Measurements from ENCODE around the gene FBXL19. TPM values are rescaled to one million over a fixed set of nuclear protein-coding genes. Genes with fewer than 3 reads are reported as not detected.

Gene FBXL19
- total and polyA plus RNA-seq, 2 donors (not counting 1 experiment from before 2014, with no cell fraction given) = 3.1 to 14.5 TPM

DNA sequence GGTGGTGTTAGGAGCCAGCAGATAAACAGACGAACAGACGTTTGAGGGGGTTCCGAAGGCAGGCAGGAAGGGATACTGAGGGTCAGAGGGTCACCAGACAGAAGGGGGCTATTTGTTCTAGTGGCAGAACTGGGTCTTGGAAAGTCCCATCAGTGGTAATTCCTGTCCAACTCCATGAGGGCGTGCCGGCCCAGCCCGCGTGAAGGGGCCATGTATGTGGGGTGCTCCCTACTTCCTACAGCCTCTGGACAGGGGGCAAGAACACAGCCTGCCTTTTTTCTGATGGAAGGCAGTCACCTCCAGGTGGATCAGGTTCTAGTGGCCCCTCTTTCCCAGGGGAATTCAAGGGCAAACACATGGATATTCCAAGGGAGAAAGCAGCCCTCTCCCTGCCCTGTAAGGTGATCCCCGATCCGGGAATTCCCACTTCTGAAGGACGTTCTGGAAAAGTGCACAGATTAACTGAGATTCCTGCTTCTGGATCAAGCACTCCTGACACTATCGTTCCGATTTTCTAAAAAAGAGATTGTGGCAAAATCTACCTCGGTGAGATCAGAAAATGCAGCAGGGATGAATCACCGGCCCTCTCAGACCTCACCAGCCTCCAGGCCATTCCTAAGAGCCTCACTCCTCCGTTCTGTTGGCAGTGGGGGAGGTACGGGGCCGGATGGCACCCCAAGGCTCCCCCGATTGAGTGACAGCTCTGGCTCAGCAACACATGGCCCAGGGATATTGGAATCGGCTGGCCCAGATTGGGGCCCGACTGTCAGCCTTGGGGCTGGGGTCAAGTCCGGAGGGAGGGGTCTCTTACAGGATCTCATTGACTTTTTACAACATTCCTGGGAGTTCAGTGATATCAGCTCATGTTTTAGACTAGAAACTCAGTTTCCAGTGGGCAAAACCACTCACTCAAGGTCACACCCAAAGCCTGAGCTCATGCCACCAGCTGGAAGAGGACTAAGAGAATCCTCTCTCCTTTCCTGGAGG lies 74.6 kb downstream of the FBXL19 start:
- Histone ChIP-seq H3K9ac (ENCODE audit: insufficient read depth, low read length) (peak overlapping the region; percentile 71), H3K9me3 (ENCODE audit: control insufficient read depth, insufficient read depth, low read depth, low read length) (no peaks in the 10 kb centered on the region), H3K27ac (ENCODE audit: insufficient read depth, low read length) (peak overlapping the region; percentile 95), H3K4me1 (ENCODE audit: control insufficient read depth, extremely low read depth, insufficient read depth, low read length) (peaks cover 21% of the 10 kb centered on the region), H2AFZ (ENCODE audit: low read length) (no peak overlapping the region), H3K27me3 (ENCODE audit: control insufficient read depth, insufficient read depth, low read length) (no peaks in the 10 kb centered on the region), H3K36me3 (ENCODE audit: control insufficient read depth, insufficient read depth, low read length) (peaks cover 4% of the 10 kb centered on the region), H3K4me2 (ENCODE audit: extremely low read depth, insufficient read depth, low read length) (peak overlapping the region; percentile 93), H3K79me2 (ENCODE audit: control insufficient read depth, insufficient read depth, low read length) (no peaks in the 10 kb centered on the region), H3K4me3 (replicated peaks in 1 of 4; ENCODE audit: control extremely low read depth in 1 of 4, insufficient read depth in 1 of 4, low read depth in 3 of 4, low read length in 4 of 4) (peak overlapping the region; percentile 22 to 67 (median 42)), H4K20me1 (ENCODE audit: control insufficient read depth, extremely low read depth, insufficient read depth, low read length) (no peaks in the 10 kb centered on the region)
- peak; percentile 59 to 92 for DNase-seq (ENCODE audit: low read depth in 2 of 2)
- TF ChIP-seq, protein P1, sequence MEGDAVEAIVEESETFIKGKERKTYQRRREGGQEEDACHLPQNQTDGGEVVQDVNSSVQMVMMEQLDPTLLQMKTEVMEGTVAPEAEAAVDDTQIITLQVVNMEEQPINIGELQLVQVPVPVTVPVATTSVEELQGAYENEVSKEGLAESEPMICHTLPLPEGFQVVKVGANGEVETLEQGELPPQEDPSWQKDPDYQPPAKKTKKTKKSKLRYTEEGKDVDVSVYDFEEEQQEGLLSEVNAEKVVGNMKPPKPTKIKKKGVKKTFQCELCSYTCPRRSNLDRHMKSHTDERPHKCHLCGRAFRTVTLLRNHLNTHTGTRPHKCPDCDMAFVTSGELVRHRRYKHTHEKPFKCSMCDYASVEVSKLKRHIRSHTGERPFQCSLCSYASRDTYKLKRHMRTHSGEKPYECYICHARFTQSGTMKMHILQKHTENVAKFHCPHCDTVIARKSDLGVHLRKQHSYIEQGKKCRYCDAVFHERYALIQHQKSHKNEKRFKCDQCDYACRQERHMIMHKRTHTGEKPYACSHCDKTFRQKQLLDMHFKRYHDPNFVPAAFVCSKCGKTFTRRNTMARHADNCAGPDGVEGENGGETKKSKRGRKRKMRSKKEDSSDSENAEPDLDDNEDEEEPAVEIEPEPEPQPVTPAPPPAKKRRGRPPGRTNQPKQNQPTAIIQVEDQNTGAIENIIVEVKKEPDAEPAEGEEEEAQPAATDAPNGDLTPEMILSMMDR (conservative IDR thresholded peaks at IDR 0.05 in 1 of 2, IDR thresholded peaks at IDR 0.05 in 1 of 2; ENCODE audit: low read depth in 1 of 2, low read length in 2 of 2) = no peak
- no peak for TF ChIP-seq EZH2 (IDR thresholded peaks at IDR 0.05; ENCODE audit: low read length, missing control alignments)

Other genes starting within 250 kb of the FBXL19 start
- gene SRCAP, start 224.4 kb upstream of the FBXL19 start, total RNA-seq = 11.3 and 14.2 TPM in 2 replicates
- 3.5 and 6.4 TPM in 2 replicates for gene SRCAP, start 224.4 kb upstream of the FBXL19 start, polyA plus RNA-seq
- 11.8 and 15.4 TPM in 2 replicates for gene PHKG2, start 175.1 kb upstream of the FBXL19 start, total RNA-seq
- gene PHKG2, start 175.1 kb upstream of the FBXL19 start, polyA plus RNA-seq = 19.4 and 23.8 TPM in 2 replicates
- 0.77 and 1.3 TPM in 2 replicates for gene CFAP119, start 161.5 kb upstream of the FBXL19 start, total RNA-seq
- 1.5 and 2.0 TPM in 2 replicates for gene CFAP119, start 161.5 kb upstream of the FBXL19 start, polyA plus RNA-seq
- 56.8 TPM in 2 replicates for gene RNF40, start 161.2 kb upstream of the FBXL19 start, total RNA-seq
- gene RNF40, start 161.2 kb upstream of the FBXL19 start, polyA plus RNA-seq = 42.0 and 68.2 TPM in 2 replicates
- 6.4 and 7.3 TPM in 2 replicates for gene ZNF629, start 136.4 kb upstream of the FBXL19 start, total RNA-seq
- 5.8 and 6.2 TPM in 2 replicates for gene ZNF629, start 136.4 kb upstream of the FBXL19 start, polyA plus RNA-seq
- gene BCL7C, start 29.5 kb upstream of the FBXL19 start, total RNA-seq = 28.2 and 31.3 TPM in 2 replicates
- gene BCL7C, start 29.5 kb upstream of the FBXL19 start, polyA plus RNA-seq = 24.8 and 25.6 TPM in 2 replicates
- 1.8 and 5.3 TPM in 2 replicates for gene CTF1, start 27.0 kb upstream of the FBXL19 start, total RNA-seq
- 8.8 and 9.8 TPM in 2 replicates for gene CTF1, start 27.0 kb upstream of the FBXL19 start, polyA plus RNA-seq
- 44.2 and 74.1 TPM in 2 replicates for gene ORAI3, start 25.5 kb downstream of the FBXL19 start, total RNA-seq
- 24.6 and 41.1 TPM in 2 replicates for gene ORAI3, start 25.5 kb downstream of the FBXL19 start, polyA plus RNA-seq
- gene SETD1A, start 34.2 kb downstream of the FBXL19 start, total RNA-seq = 1.5 and 3.5 TPM in 2 replicates
- gene SETD1A, start 34.2 kb downstream of the FBXL19 start, polyA plus RNA-seq = 1.4 and 2.3 TPM in 2 replicates
- 32.9 and 47.9 TPM in 2 replicates for gene HSD3B7, start 61.6 kb downstream of the FBXL19 start, total RNA-seq
- 13.2 and 15.9 TPM in 2 replicates for gene HSD3B7, start 61.6 kb downstream of the FBXL19 start, polyA plus RNA-seq
- 1.3 and 2.1 TPM in 2 replicates for gene STX1B, start 87.1 kb downstream of the FBXL19 start, total RNA-seq
- 1.3 and 4.2 TPM in 2 replicates for gene STX1B, start 87.1 kb downstream of the FBXL19 start, polyA plus RNA-seq
- 28.0 and 37.5 TPM in 2 replicates for gene STX4, start 110.0 kb downstream of the FBXL19 start, total RNA-seq
- gene STX4, start 110.0 kb downstream of the FBXL19 start, polyA plus RNA-seq = 42.8 and 53.9 TPM in 2 replicates
- gene ZNF668, start 150.7 kb downstream of the FBXL19 start, total RNA-seq = 9.0 and 12.1 TPM in 2 replicates
- gene ZNF668, start 150.7 kb downstream of the FBXL19 start, polyA plus RNA-seq = 8.1 and 13.8 TPM in 2 replicates
- gene ZNF646, start 150.8 kb downstream of the FBXL19 start, total RNA-seq = 12.3 and 13.2 TPM in 2 replicates
- gene ZNF646, start 150.8 kb downstream of the FBXL19 start, polyA plus RNA-seq = 2.6 and 2.7 TPM in 2 replicates
- gene PRSS53, start 165.4 kb downstream of the FBXL19 start, total RNA-seq = 1.0 and 1.7 TPM in 2 replicates
- 0.61 and 0.78 TPM in 2 replicates for gene PRSS53, start 165.4 kb downstream of the FBXL19 start, polyA plus RNA-seq
- gene VKORC1, start 171.2 kb downstream of the FBXL19 start, total RNA-seq = 94.0 and 118 TPM in 2 replicates
- gene VKORC1, start 171.2 kb downstream of the FBXL19 start, polyA plus RNA-seq = 264 and 301 TPM in 2 replicates
- 12.6 and 18.5 TPM in 2 replicates for gene BCKDK, start 184.8 kb downstream of the FBXL19 start, total RNA-seq
- gene BCKDK, start 184.8 kb downstream of the FBXL19 start, polyA plus RNA-seq = 34.8 and 42.2 TPM in 2 replicates
- gene KAT8, start 194.1 kb downstream of the FBXL19 start, total RNA-seq = 30.4 and 39.3 TPM in 2 replicates
- gene KAT8, start 194.1 kb downstream of the FBXL19 start, polyA plus RNA-seq = 19.7 and 23.9 TPM in 2 replicates
- gene PRSS8, start 212.2 kb downstream of the FBXL19 start, total RNA-seq = not detected in 2 replicates
- not detected in 2 replicates for gene PRSS8, start 212.2 kb downstream of the FBXL19 start, polyA plus RNA-seq
- gene PRSS36, start 226.5 kb downstream of the FBXL19 start, total RNA-seq = 0.17 TPM in 1 of 2 replicates, not detected in the other
- 0.10 and 0.20 TPM in 2 replicates for gene PRSS36, start 226.5 kb downstream of the FBXL19 start, polyA plus RNA-seq

Data from fibroblast of lung (primary cell).